ENCODE results near the gene SH3PXD2A. TPM values are rescaled to one million over a fixed set of nuclear protein-coding genes. Genes with fewer than 3 reads are reported as not detected.

The SH3PXD2A gene
- total RNA-seq, 2 experiments from 2014 or later, result 7.8 to 8.5 TPM

GRCh38 chr10:103854686-103855391, 537 bp downstream of the SH3PXD2A start:
- no peaks in the 10 kb centered on the region for H3K36me3 Mint-ChIP-seq (ENCODE audit: low read depth)
- H3K4me3 Mint-ChIP-seq, result peak overlapping the region; percentile 69
- H3K27me3 Mint-ChIP-seq (ENCODE audit: low read depth), result peaks cover 29% of the 10 kb centered on the region
- DNase-seq, result peak; percentile 43
- no peak overlapping the region for H3K27ac Mint-ChIP-seq
- intact Hi-C loops (cut with micrococcal nuclease), result no loop called here
- H3K4me1 Mint-ChIP-seq (ENCODE audit: low read depth), result peaks cover 3% of the 10 kb centered on the region
- no peaks in the 10 kb centered on the region for H3K9me3 Mint-ChIP-seq
- CTCF ChIA-PET, result interaction anchor here (0.8 to 1.6 kb wide), 9 partner anchors 8 to 147 kb away, joined by 3 to 9 read pairs (median 4); no protein-coding TSS in a partner anchor

DNA sequence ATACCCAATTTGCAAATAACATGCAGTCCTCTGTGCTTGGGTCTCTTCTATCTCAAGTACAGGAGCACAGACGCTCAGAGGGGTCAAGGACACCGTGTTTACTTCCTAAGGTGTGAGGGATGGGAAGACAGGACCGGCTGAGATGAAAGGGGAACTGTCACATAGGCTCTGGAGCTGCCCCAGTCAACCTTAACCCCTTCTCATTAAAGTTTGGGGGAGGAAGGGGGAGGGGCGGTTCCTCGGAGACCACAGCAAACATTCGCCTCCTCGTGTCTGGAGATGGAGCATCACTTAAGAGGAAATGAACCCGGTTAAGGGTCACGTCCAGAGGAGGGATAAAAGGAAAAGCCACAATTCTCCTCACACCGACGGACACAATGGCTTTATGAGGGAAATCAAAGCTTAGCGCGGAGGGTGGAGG, 1.1 kb downstream of the SH3PXD2A start:
- peaks cover 29% of the 10 kb centered on the region for H3K27me3 Mint-ChIP-seq (ENCODE audit: low read depth)
- H3K27ac Mint-ChIP-seq, result no peak overlapping the region
- CTCF ChIA-PET, result interaction anchor here (0.8 to 1.6 kb wide), 9 partner anchors 8 to 146 kb away, joined by 3 to 9 read pairs (median 4); no protein-coding TSS in a partner anchor

DNA sequence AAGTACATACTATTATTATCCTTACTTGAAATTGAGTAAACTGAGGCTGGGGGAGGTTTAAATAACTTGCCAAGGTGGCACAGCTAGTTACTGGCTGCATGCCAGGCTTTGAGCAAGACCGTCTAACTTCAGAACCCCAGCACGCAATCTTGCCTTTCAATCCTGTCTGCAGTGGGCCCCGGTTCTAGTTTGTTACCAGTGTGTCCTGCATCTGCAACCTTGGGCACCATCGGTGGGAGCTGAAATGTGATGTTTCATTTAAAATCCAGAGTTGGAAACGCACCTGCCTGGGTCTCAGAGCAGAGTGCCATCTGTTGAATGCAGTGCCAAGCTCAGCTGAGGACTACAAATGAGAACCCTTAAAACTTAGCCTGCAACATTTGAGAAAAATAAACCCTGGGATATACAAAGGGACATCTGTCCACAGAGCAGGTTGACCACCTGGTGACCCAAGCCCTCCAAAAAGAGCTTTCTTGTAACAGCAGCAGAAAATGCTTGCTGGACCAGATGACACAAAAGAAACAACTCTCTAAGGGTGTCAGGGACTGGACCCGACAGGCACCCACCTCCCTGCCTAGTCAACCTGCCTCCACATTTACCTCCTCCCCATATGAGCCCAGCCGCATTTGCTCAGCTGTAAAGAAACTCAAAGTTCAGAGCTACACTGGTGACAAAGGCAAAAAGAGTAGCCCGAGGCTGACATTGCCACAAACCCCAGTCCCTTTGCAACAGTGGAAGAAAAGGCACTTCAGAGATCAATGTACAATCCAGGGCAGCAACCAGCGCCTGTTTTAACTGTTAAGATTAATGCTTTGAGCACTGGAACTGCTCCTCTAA, 1.7 kb downstream of the SH3PXD2A start:
- Mint-ChIP-seq H3K4me3 (peak overlapping the region; percentile 69), H3K27ac (no peak overlapping the region), H3K4me1 (ENCODE audit: low read depth) (peaks cover 3% of the 10 kb centered on the region), H3K27me3 (ENCODE audit: low read depth) (peaks cover 29% of the 10 kb centered on the region), H3K9me3 (no peaks in the 10 kb centered on the region), H3K36me3 (ENCODE audit: low read depth) (no peaks in the 10 kb centered on the region)
- intact Hi-C loops (cut with micrococcal nuclease), result no loop called here
- CTCF ChIA-PET, result interaction anchor here (0.6 to 2.3 kb wide), 7 partner anchors 40 to 238 kb away, joined by 3 to 14 read pairs (median 4); no protein-coding TSS in a partner anchor
- no peak for DNase-seq

More for the DNA sequence above, 1.1 kb downstream of the SH3PXD2A start:
- H3K4me3 Mint-ChIP-seq, result peak overlapping the region; percentile 69
- H3K4me1 Mint-ChIP-seq (ENCODE audit: low read depth), result peaks cover 3% of the 10 kb centered on the region
- no peaks in the 10 kb centered on the region for H3K9me3 Mint-ChIP-seq
- intact Hi-C loops (cut with micrococcal nuclease), result no loop called here
- H3K36me3 Mint-ChIP-seq (ENCODE audit: low read depth), result no peaks in the 10 kb centered on the region
- no peak for DNase-seq

GRCh38 chr10:103852856-103853255, 2.5 kb downstream of the SH3PXD2A start:
- DNase-seq, result no peak
- CTCF ChIA-PET, result interaction anchor here (0.6 to 2.3 kb wide), 4 partner anchors 88 to 239 kb away, joined by 4 to 14 read pairs (median 4); no protein-coding TSS in a partner anchor
- Mint-ChIP-seq H3K9me3 (no peaks in the 10 kb centered on the region), H3K27me3 (ENCODE audit: low read depth) (peaks cover 29% of the 10 kb centered on the region), H3K36me3 (ENCODE audit: low read depth) (no peaks in the 10 kb centered on the region), H3K4me3 (no peak overlapping the region), H3K4me1 (ENCODE audit: low read depth) (peaks cover 3% of the 10 kb centered on the region), H3K27ac (no peak overlapping the region)
- intact Hi-C loops (cut with micrococcal nuclease), result no loop called here

- CTCF ChIA-PET, result interaction anchor here (0.5 to 2.3 kb wide), 6 partner anchors 10 to 254 kb away, joined by 3 to 14 read pairs (median 4); no protein-coding TSS in a partner anchor
- peaks cover 3% of the 10 kb centered on the region for H3K4me1 Mint-ChIP-seq (ENCODE audit: low read depth)
- no peaks in the 10 kb centered on the region for H3K9me3 Mint-ChIP-seq
- DNase-seq, result no peak
- H3K4me3 Mint-ChIP-seq, result no peak overlapping the region
- H3K36me3 Mint-ChIP-seq (ENCODE audit: low read depth), result no peaks in the 10 kb centered on the region
- intact Hi-C loops (cut with micrococcal nuclease), result no loop called here
- peaks cover 29% of the 10 kb centered on the region for H3K27me3 Mint-ChIP-seq (ENCODE audit: low read depth)
- H3K27ac Mint-ChIP-seq, result no peak overlapping the region
Measured at GRCh38 chr10:103852189-103852711, 3.1 kb downstream of the SH3PXD2A start.

DNA sequence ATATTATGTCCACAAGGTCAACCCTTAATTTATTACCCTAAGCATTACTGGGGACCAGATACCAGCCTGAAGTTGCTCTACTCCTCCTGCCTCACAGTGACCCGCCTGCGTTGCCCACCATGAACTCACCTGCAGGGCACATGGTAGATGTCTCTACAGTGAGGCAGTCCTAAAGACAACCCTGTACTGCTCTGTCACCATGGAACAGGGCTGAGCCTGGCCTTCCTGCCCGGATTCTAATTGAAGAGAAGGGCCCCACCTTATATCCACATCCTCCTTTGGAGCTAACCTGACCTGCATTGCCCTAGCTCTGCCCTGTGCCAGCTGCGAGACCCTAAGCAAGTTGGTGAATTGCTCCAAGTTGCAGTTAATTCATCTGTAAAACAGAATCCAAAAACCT, 4.1 kb downstream of the SH3PXD2A start:
- Mint-ChIP-seq H3K4me1 (ENCODE audit: low read depth) (peaks cover 9% of the 10 kb centered on the region), H3K4me3 (no peak overlapping the region), H3K27ac (no peak overlapping the region), H3K27me3 (ENCODE audit: low read depth) (peaks cover 20% of the 10 kb centered on the region), H3K9me3 (no peaks in the 10 kb centered on the region), H3K36me3 (ENCODE audit: low read depth) (no peaks in the 10 kb centered on the region)
- CTCF ChIA-PET, result interaction anchor here (0.6 to 1.1 kb wide), 2 partner anchors 11 to 33 kb away, joined by 4 read pairs; no protein-coding TSS in a partner anchor
- no peak for DNase-seq
- intact Hi-C loops (cut with micrococcal nuclease), result no loop called here

DNA sequence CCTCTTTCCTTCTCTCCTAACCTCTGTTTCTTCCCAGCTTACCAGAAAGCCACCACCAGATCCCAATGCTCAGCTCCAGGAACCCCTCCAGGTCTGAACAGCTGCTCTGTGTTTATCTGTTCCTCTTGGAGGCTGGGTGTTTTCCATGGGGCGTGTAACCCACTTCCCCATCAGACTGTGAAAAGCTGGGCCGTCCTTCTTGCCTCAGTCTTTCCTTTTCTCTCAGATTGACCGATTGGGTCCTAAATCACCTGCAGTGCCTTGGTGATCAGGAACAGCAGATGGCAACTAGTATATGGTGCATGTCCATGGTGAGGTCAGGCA, 4.8 kb downstream of the SH3PXD2A start:
- Mint-ChIP-seq H3K36me3 (ENCODE audit: low read depth) (no peaks in the 10 kb centered on the region), H3K9me3 (no peaks in the 10 kb centered on the region), H3K27ac (no peak overlapping the region), H3K4me3 (no peak overlapping the region), H3K4me1 (ENCODE audit: low read depth) (peaks cover 17% of the 10 kb centered on the region), H3K27me3 (ENCODE audit: low read depth) (peaks cover 16% of the 10 kb centered on the region)
- intact Hi-C loops (cut with micrococcal nuclease), result no loop called here
- DNase-seq, result no peak
- CTCF ChIA-PET, result no interaction called here

GRCh38 chr10:103849880-103850571, 5.3 kb downstream of the SH3PXD2A start:
- no peak for DNase-seq
- Mint-ChIP-seq H3K9me3 (no peaks in the 10 kb centered on the region), H3K27ac (no peak overlapping the region), H3K36me3 (ENCODE audit: low read depth) (no peaks in the 10 kb centered on the region), H3K27me3 (ENCODE audit: low read depth) (peaks cover 16% of the 10 kb centered on the region), H3K4me1 (ENCODE audit: low read depth) (peaks cover 19% of the 10 kb centered on the region), H3K4me3 (no peak overlapping the region)
- CTCF ChIA-PET, result no interaction called here
- intact Hi-C loops (cut with micrococcal nuclease), result no loop called here

- H3K27ac Mint-ChIP-seq, result no peak overlapping the region
- no peaks in the 10 kb centered on the region for H3K9me3 Mint-ChIP-seq
- no peaks in the 10 kb centered on the region for H3K36me3 Mint-ChIP-seq (ENCODE audit: low read depth)
- no peak overlapping the region for H3K4me3 Mint-ChIP-seq
- peaks cover 11% of the 10 kb centered on the region for H3K27me3 Mint-ChIP-seq (ENCODE audit: low read depth)
- peaks cover 17% of the 10 kb centered on the region for H3K4me1 Mint-ChIP-seq (ENCODE audit: low read depth)
- DNase-seq, result no peak
- CTCF ChIA-PET, result interaction anchor here (0.7 to 3.4 kb wide), 6 partner anchors 13 to 138 kb away, joined by 3 to 26 read pairs (median 4); no protein-coding TSS in a partner anchor
- intact Hi-C loops (cut with micrococcal nuclease), result no loop called here
Measured at GRCh38 chr10:103849212-103849877, 6.0 kb downstream of the SH3PXD2A start.

- H3K9me3 Mint-ChIP-seq, result no peaks in the 10 kb centered on the region
- peaks cover 17% of the 10 kb centered on the region for H3K4me1 Mint-ChIP-seq (ENCODE audit: low read depth)
- no peaks in the 10 kb centered on the region for H3K36me3 Mint-ChIP-seq (ENCODE audit: low read depth)
- DNase-seq, result peak; percentile 29
- no peak overlapping the region for H3K4me3 Mint-ChIP-seq
- no peak overlapping the region for H3K27ac Mint-ChIP-seq
- intact Hi-C loops (cut with micrococcal nuclease), result no loop called here
- CTCF ChIA-PET, result interaction anchor here (0.6 to 3.4 kb wide), 15 partner anchors 8 to 540 kb away, joined by 3 to 26 read pairs (median 3); no protein-coding TSS in a partner anchor
- peaks cover 2% of the 10 kb centered on the region for H3K27me3 Mint-ChIP-seq (ENCODE audit: low read depth)
Measured at GRCh38 chr10:103847909-103848468, 7.4 kb downstream of the SH3PXD2A start.

DNA sequence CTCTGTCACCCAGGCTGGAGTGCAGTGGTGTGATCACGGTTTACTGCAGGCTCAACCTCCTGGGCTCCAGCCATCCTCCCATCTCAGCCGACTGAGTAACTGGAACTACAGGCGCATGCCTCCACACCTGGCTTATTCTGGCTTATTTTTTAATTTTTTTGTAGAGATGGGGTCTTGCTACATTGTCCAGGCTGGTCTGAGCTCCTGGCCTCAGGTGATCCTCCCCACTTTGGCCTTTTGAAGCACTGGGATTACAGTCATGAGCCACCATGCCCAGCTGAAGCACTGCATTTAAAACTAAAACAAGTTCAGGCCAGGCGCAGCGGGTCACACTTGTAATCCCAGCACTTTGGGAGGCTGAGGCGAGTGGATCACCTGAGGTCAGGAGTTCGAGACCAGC, 8.0 kb downstream of the SH3PXD2A start:
- H3K36me3 Mint-ChIP-seq (ENCODE audit: low read depth), result no peaks in the 10 kb centered on the region
- CTCF ChIA-PET, result interaction anchor here (0.7 to 3.4 kb wide), 10 partner anchors 8 to 297 kb away, joined by 3 to 26 read pairs (median 4); partner anchors contain the start of gene SH3PXD2A
- peaks cover 17% of the 10 kb centered on the region for H3K4me1 Mint-ChIP-seq (ENCODE audit: low read depth)
- DNase-seq, result no peak
- H3K27ac Mint-ChIP-seq, result no peak overlapping the region
- intact Hi-C loops (cut with micrococcal nuclease), result no loop called here
- no peak overlapping the region for H3K4me3 Mint-ChIP-seq
- no peaks in the 10 kb centered on the region for H3K27me3 Mint-ChIP-seq (ENCODE audit: low read depth)
- H3K9me3 Mint-ChIP-seq, result no peaks in the 10 kb centered on the region

All from activated naive CD4-positive, alpha-beta T cell treated with anti-CD3 and anti-CD28 coated beads for 36 hours (primary cell).